GM21786 (cell line): ENCODE data around the gene STARD9.
"Not testable (repeated sequence)": the region's sequence is repeated elsewhere in the genome, so short reads cannot be mapped to it uniquely, and the experiment has no call there.

Experiments
- ATAC-seq: cut with Tn5 transposase; IDR thresholded peaks from one replicate; pipeline ENCODE4 v1.9.1; 2021; ENCODE audit not compliant: unreplicated experiment

Gene STARD9

GRCh38 chr15:42584031-42584765 is 8.8 kb downstream of the STARD9 start:
- ATAC-seq, result no peak

DNA sequence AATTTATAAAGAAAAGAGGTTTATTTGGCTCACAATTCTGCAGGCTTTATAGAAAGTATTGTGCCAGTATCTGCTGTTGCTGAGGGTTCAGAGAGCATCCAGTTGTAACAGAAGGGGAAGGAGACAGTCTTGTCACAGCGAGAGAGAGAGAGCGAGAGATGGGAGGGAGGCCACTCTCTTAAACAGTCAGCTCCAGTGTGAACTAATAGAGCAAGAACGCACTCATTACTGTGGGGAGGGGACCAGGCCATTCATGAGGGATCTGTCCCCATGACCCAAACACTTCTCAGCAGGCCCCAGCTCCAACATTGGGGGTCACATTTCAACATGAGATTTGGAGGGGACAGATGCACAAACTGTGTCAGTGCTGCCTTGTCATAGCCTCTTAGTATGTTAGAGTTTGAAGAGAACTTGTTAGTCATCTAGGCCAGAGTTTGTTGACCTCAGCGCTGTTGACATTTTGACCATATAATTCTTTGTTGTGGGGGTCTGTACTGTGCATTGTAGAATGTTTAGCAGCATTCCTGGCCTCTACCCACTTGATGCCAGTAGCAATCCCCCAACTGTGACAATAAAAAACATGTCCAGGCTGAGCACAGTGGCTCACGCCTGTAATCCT is 15.3 kb downstream of the STARD9 start:
- ATAC-seq, result no peak

DNA sequence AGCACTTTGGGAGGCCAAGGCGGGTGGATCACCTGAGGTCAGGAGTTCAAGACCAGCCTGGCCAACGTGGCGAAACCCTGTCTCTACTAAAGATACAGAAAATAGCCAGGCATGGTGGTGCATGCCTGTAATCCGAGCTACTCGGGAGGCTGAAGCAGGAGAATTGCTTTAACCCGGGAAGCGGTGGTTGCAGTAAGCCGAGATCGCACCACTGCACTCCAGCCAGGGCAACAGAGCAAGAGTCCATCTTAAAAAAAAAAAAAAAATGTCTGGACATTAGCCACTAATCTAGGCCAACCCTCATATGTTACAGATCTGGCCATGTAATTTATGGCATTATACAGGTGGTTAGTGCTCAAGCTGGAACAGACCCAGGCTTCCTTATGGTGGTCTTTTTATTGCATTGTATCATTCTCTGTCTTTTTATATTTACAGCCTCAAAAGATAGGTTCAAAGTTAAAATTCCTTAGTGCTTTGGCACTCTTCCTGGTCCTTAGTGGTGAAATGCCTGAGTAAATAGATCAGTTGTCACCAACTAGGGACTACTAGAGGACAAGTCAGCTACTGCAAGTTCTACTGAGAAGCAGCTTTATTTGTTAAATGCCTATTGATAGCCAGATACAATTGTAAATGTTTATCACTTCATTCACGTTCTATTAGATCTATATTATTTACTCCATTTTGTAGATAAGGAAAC is 16.0 kb downstream of the STARD9 start:
- no peak for ATAC-seq

- no peak for ATAC-seq
Measured at GRCh38 chr15:42592716-42593115, 17.3 kb downstream of the STARD9 start.

DNA sequence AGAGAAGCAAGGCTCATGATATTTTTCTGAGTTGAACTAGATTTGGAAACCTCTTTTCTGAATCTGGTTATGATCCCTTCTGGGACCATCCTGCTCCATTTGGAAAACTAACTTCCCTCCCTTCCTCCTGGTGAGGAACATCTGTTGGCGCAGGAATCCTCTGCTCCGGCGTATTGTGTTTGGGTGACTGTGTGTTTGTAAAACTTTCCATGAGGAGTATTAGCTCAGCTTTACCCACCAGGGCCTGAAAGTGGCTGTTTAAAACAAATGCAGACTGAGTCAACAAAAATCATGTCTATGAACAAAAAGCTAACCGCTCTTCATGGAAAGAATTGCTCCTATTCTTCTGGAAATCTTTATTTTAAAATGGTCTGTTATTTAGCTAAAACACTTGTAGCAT is 17.7 kb downstream of the STARD9 start:
- no peak for ATAC-seq

- ATAC-seq, result no peak
Measured at GRCh38 chr15:42594095-42594494, 18.7 kb downstream of the STARD9 start.

DNA sequence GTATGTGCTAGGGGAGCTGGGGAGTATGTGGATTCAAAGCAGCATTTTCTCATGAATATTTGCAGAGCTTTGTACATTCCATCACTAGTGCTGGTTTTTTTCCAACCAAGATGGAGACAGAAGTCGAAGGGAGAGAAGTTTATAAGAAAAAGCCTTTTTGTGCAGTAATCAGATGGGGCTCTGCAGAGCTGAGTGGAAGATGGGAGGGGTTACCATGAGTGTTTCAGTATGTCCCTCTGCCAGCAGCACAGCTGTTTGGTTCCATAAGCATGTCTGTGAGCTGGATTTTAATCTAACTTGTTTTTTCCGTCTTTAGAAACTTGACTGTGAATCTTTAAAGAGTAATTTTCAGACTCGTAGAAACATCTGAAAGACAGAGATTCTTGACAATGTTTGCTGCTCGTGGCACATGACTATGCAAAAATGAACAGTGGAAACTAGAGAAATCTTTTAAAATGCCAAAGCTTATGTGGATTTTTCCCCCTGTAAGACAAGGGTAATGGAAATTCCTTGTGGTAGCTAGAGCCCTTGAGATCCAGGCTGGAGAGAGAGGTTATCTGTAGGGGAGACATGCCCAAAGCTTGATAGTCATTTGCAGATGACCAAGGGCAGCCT is 20.3 kb downstream of the STARD9 start:
- no peak for ATAC-seq

DNA sequence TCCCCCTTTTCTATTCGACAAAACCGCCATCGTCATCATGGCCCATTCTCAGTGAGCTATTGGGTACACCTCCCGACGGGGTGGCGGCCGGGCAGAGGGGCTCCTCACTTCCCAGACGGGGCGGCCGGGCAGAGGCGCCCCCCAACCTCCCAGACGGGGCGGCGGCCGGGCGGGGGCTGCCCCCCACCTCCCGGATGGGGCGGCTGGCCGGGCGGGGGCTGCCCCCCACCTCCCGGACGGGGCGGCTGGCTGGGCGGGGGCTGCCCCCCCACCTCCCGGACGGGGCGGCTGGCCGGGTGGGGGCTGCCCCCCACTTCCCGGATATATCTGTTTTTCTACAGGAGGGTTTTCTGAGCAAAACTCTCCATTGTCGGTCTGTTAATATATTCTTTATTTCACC is 25.9 kb downstream of the STARD9 start:
- not testable (repeated sequence) for ATAC-seq

DNA sequence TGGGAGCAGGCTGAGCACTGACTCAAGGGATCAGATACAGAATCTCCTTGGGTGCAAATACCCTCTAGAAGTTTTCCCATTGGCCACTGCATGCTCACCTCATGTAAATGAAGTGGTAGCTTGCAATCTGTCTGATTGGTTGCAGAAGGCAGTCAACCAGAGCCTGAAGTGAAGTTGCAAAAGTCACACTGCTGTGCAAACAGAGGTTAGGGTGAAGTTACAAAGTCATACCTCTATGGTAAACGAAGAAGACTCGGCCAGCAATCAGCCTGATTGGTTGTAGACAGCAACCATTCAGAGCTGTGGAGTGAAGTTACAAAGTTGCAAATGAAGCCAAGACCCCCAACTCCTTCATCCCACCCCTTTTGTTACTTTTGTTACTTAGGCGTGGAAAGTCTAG is 27.1 kb downstream of the STARD9 start:
- no peak for ATAC-seq

DNA sequence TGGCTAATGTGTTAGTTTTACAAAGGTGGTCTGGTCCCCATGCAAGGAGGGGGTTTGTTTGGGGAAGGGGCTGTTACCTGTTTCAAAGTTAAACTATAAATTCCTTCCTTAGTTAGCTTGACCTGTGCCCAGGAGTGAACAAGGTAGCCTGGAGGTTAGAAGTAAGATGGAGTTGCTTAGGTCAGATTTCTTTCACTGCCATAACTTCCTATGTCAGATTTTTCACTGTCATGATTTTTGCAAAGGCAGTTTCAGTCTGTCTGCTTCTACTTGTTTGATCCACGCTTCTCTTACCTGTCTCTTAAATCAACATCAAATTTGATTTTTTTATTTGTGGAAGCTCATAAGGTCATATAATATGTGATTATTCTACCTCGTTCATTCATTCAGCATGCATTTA is 28.6 kb downstream of the STARD9 start:
- no peak for ATAC-seq

GRCh38 chr15:42604894-42605744 is 29.7 kb downstream of the STARD9 start:
- peak; percentile 47 for ATAC-seq

GRCh38 chr15:42605796-42606195 is 30.4 kb downstream of the STARD9 start:
- no peak for ATAC-seq

DNA sequence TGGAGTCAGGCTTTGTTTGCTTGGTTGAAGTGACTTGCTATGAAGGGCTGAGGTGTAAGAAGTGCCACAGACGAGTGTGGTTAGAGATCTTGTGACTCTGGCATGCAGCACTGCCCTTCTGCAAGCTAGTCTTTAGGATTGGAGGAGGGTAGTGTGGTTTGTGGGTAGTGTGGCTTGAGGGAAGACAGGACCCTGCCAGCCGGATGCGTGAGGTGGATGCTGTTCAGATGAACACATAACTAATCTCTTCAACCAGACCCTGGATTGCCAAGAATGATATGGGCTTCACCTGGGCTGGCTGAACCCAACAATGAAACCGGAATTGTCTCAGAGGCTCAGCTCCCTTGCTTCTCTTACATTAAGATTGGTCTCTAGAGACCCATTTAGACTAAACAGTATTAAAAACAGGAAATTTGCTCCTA is 32.7 kb downstream of the STARD9 start:
- ATAC-seq, result peak; percentile 65

- ATAC-seq, result no peak
Measured at GRCh38 chr15:42608752-42609488, 33.5 kb downstream of the STARD9 start.

- no peak for ATAC-seq
Measured at GRCh38 chr15:42611532-42611931, 36.1 kb downstream of the STARD9 start.

GRCh38 chr15:42612367-42612912 is 37.0 kb downstream of the STARD9 start:
- ATAC-seq, result no peak

- no peak for ATAC-seq
Measured at GRCh38 chr15:42616107-42616506, 40.7 kb downstream of the STARD9 start.

GRCh38 chr15:42619656-42620371 is 44.4 kb downstream of the STARD9 start:
- no peak for ATAC-seq

DNA sequence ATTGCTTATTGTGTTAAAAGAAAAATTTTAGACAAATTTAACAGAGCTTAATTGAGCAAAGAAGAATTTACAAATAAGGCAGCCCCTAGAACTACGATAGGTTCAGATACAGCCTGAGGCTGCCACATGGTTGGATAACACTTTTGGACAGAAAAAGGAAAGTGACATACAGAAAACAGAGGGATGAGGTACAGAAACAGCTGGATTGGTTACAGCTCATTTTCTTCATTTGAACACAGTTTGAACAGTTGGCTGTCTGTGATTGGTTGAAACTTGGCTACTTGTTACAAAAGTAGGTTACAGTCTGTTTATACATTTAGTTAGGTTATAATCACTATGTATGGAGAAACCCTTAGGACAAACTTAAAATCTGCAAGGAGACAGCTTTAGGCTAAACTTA is 46.0 kb downstream of the STARD9 start:
- ATAC-seq, result no peak
